HG02973 (cell line): ENCODE measurements around the gene PSMC3IP.
A peak's percentile ranks its signal among the peaks of the same experiment; 100 is the strongest.
"Not testable (repeated sequence)": the region's sequence is repeated elsewhere in the genome, so short reads cannot be mapped to it uniquely, and the experiment has no call there.

Source experiments
- ATAC-seq: cut with Tn5 transposase; IDR thresholded peaks from one replicate; pipeline ENCODE4 v1.9.1; 2021; ENCODE audit warnings: moderate library complexity; ENCODE audit not compliant: unreplicated experiment

Gene PSMC3IP

GRCh38 chr17:42562388-42563142 lies 15.0 kb downstream of the PSMC3IP start:
- ATAC-seq: no peak

DNA sequence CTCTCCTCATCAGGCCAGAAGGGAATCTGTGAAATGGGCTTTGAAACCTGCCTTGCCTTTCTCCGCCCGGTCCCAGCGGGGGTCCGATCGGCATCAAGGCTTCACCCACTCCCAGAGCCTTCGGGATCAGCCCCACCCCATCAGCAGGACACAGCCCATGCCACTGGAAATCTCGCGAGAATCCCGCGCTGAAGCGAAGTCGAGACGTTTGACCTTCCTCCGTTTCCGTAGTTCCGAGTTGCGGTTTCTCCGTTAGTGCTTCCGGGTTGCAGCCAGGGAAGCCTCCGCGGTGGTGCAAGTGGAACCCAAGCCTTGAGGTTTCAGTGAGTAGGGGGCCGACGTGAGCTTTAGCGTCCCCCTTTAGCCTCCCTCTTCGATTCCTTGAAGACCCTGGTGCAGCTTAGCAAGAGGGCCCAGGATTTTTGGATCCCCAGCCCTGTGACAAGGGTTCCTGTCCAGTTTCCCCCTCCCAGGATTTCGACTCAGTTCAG lies 15.6 kb downstream of the PSMC3IP start, which contains the start of gene COASY:
TSS of gene COASY (plus strand) at position 252 of the 491 bp plus-strand sequence. CDS start 475 bp downstream, outside the sequence.
- ATAC-seq: no peak

DNA sequence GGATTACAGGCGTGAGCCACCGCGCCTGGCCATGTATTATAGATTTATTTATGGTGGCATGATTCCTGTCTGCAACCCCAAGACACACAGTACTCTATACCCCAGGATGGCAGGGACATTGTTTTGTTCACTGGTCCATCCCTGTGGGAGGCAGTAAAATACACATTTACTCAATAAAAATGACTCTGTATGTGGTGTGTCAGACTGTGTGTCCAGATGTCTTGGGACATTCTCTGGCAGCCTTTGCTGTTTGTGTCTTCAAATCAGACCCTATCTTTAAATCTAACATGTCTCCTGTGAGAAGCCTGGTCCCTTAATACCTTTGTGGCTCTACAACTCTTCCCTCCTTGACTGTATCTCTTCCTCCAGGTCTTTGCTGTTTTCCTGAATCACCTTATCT lies 17.3 kb downstream of the PSMC3IP start:
- ATAC-seq: no peak

DNA sequence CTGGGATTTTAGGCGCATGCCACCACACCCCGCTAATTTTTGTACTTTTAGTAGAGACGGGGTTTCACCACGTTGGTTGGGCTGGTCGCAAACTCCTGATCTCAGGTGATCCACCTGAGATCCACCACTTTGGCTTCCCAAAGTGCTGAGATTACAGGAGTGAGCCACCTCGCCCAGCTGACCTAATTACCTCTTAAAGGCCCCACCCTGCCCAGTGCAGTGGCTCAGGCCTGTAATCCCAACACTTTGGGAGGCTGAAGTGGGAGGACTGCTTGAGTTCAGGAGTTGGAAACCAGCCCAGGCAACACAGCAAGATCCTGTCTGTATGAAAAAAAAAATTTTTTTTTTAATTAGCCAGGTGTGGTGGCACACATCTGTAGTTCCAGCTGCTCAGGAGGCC lies 18.5 kb downstream of the PSMC3IP start:
- ATAC-seq: no peak

GRCh38 chr17:42555961-42556617 lies 21.4 kb downstream of the PSMC3IP start:
- ATAC-seq: not testable (repeated sequence)

DNA sequence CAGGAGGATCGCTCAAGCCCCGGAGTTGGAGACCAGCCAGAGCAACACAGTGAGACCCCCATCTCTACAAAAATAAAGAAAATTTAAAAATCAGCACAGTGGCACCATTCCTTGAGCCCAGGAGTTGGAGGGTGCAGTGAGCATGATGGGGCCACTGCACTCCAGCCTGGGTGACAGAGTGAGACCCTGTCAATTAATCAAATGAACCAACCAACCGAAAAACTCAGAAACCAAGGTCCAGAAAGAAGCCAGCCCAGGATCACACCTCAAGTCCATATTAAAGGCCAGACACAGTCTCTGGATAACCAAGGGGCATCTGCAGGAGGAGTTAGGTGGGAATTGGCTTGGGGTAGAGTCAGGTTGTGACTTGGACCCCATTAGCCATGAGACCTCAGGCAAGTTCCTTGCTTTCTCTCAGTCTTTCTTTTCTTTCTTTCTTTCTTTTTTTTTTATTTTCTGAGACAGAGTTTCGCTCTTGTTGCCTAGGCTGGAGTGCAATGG lies 22.4 kb downstream of the PSMC3IP start:
- no peak for ATAC-seq

GRCh38 chr17:42554250-42555121 lies 23.0 kb downstream of the PSMC3IP start:
- ATAC-seq: peak; percentile 81

GRCh38 chr17:42553866-42554249 lies 23.7 kb downstream of the PSMC3IP start:
- ATAC-seq: no peak

GRCh38 chr17:42553161-42553818 lies 24.2 kb downstream of the PSMC3IP start:
- no peak for ATAC-seq

- not testable (repeated sequence) for ATAC-seq
Observed at GRCh38 chr17:42552736-42553135, 24.8 kb downstream of the PSMC3IP start, which contains the start of gene HSD17B1. Gene HSD17B1 (plus strand): TSS chr17:42552923. CDS start chr17:42552934, 11 bp downstream.

DNA sequence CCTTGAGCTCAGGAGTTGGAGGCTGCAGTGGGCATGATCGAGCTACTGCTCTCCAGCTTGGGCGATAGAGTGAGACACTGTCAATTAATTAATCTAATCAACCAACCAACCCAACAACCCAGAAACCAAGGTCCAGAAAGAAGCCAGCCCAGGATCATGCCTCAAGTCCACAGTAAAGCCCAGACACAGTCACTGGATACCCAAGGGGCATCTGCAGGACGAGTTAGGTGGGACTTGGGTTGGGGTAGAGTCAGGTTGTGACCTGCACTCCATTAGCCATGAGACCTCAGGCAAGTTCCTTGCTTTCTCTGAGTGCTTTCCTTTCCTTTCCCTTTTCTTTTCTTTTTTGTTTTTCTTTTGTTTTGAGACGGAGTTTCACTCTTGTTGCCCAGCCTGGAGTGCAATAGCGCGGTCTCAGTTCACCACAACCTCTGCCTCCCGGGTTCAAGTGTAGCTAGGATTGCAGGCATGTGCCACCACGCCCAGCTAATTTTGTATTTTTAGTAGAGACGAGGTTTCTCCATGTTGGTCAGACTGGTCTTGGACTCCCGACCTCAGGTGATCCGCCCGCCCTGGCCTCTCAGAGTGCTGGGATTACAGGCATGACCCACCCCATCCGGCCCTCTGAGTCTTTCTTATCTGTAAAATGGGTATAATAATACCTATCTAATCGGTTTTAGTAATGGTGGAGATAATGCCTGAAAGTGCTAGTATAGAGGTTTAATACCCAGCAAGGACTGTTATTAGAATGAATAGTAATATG lies 28.4 kb downstream of the PSMC3IP start:
- ATAC-seq: no peak

- no peak for ATAC-seq
Observed at GRCh38 chr17:42548070-42548837, 29.3 kb downstream of the PSMC3IP start.

- ATAC-seq: no peak
Observed at GRCh38 chr17:42547698-42548069, 29.8 kb downstream of the PSMC3IP start.

- ATAC-seq: no peak
Observed at GRCh38 chr17:42547001-42547461, 30.5 kb downstream of the PSMC3IP start.

DNA sequence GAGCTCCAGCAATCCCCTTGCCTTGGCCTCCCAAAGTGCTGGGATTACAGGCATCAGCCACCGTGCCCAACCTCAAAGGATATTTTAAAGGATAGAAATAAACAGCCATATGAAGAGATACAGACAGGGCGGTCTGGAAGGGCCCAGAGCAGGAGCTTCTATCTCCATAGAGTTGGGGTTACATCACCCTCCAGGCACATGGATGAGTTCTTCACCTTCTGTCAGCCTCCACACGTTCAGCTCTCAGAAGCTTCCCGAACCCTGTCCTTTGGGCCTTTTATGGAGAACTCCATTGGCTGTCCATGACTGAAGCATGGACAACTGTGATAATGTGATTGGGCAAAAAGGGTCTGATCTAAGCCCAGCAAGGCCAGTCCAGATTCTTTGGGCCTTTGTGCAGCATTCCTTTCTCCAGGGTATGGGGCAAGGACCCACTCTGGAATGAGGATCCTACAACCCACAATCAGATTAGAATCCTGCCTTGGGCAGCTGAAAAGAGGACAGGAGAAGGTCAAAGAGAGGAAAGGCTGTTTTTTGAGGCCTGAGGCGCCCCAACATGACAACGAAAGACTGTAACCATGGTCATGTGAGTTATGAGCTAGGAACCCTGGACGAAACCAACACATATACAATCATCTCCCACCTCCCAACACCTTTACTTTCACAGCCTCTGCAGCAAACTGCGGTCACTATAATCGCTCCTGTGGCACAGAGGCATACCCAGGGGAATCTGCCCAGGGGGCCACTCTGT lies 31.6 kb downstream of the PSMC3IP start:
- not testable (repeated sequence) for ATAC-seq

DNA sequence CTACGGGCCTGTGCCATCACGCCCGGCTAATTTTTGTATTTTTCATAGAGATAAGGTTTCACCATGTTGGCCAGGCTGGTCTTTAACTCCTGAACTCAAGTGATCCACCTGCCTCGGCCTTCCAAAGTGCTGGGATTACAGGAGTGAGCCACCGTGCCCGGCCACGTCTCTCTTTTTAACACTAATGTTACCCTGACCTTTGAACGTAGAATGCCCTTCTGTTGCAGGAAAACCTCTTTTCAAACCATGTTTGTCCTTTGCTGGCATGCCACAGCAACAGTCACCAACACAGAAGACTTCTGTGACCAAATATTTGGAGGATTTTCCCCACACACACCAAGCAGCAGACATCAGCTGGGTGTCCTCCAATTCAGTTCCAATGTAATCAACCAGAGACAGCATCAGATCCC lies 32.6 kb downstream of the PSMC3IP start:
- no peak for ATAC-seq

DNA sequence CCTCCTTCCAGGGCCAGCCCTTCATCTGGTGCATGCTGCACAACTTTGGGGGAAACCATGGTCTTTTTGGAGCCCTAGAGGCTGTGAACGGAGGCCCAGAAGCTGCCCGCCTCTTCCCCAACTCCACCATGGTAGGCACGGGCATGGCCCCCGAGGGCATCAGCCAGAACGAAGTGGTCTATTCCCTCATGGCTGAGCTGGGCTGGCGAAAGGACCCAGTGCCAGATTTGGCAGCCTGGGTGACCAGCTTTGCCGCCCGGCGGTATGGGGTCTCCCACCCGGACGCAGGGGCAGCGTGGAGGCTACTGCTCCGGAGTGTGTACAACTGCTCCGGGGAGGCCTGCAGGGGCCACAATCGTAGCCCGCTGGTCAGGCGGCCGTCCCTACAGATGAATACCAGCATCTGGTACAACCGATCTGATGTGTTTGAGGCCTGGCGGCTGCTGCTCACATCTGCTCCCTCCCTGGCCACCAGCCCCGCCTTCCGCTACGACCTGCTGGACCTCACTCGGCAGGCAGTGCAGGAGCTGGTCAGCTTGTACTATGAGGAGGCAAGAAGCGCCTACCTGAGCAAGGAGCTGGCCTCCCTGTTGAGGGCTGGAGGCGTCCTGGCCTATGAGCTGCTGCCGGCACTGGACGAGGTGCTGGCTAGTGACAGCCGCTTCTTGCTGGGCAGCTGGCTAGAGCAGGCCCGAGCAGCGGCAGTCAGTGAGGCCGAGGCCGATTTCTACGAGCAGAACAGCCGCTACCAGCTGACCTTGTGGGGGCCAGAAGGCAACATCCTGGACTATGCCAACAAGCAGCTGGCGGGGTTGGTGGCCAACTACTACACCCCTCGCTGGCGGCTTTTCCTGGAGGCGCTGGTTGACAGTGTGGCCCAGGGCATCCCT lies 34.1 kb downstream of the PSMC3IP start:
- ATAC-seq: no peak
